HG03558 (cell line): ENCODE results near the gene EPM2A.

Experiments used
- ATAC-seq: cut with Tn5 transposase; IDR thresholded peaks from one replicate; pipeline ENCODE4 v1.9.1; 2021; ENCODE audit warnings: moderate number of reproducible peaks; ENCODE audit not compliant: unreplicated experiment; ENCODE audit errors: extremely low read depth

EPM2A gene

GRCh38 chr6:145620088-145620487 is 115.2 kb downstream of the EPM2A start:
- ATAC-seq = no peak

- no peak for ATAC-seq
Measured at GRCh38 chr6:145609521-145609920, 125.8 kb downstream of the EPM2A start.

GRCh38 chr6:145608850-145609249 is 126.5 kb downstream of the EPM2A start:
- no peak for ATAC-seq

- ATAC-seq = no peak
Measured at GRCh38 chr6:145603991-145604390, 131.3 kb downstream of the EPM2A start.

GRCh38 chr6:145603424-145603833 is 131.9 kb downstream of the EPM2A start:
- ATAC-seq = no peak

GRCh38 chr6:145602726-145603326 is 132.5 kb downstream of the EPM2A start:
- no peak for ATAC-seq

GRCh38 chr6:145601397-145601796 is 133.9 kb downstream of the EPM2A start:
- ATAC-seq = no peak

- no peak for ATAC-seq
Measured at GRCh38 chr6:145600299-145600698, 135.0 kb downstream of the EPM2A start.

GRCh38 chr6:145588981-145589380 is 146.3 kb downstream of the EPM2A start:
- ATAC-seq = no peak

GRCh38 chr6:145587334-145587733 is 148.0 kb downstream of the EPM2A start:
- ATAC-seq = no peak

GRCh38 chr6:145583753-145584152 is 151.6 kb downstream of the EPM2A start:
- no peak for ATAC-seq
